Stimulated activated naive CD4-positive, alpha-beta T cell treated with Interleukin-2 at 50 U/mL for 16 hours (primary cell): ENCODE measurements around the gene ASAP3.
"Not testable (repeated sequence)": the region's sequence is repeated elsewhere in the genome, so short reads cannot be mapped to it uniquely, and the experiment has no call there.

Experiments used
- DNase-seq: peaks from one replicate; lab custom pipeline; 2025; lab: John Stamatoyannopoulos, UW

The ASAP3 gene

DNA sequence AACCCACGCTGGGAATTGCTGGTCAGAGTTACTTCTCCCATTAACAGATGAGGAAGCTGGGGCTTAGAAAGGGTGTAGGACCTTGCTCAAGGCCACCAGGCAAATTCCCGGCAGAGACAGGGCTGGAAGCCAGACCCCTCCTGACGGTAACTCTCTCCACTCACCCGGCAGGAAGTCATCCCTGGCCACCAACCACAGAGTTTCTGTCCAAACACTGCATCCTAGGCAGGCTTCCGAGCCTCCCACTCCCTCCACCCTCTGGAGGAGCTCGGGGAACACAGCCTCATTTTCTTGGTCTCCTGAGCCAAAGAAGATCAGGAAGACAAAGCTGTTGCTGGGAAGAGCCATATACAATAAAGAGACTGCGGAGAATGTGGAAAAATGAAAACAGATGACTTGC is 89.3 kb downstream of the ASAP3 start:
- no peak for DNase-seq

DNA sequence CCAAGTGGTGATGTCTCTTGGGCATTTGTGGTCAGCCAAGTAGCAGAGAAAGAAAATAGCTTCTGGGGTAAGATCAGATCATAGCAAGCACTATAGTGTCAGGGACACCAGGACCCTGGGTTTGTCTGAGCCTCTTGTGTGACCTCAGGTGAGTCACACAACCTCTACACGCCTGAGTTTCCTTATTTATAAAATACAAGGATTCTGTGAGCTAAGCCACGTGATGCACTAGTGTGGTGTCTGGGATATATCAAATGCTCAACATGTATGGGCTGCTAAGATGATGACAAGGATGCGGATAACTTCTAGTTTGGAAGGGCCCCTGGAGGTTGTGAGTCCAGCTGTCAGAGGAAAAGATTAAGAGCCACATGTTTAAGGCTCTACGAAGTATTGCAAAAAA is 89.8 kb downstream of the ASAP3 start:
- no peak for DNase-seq

DNA sequence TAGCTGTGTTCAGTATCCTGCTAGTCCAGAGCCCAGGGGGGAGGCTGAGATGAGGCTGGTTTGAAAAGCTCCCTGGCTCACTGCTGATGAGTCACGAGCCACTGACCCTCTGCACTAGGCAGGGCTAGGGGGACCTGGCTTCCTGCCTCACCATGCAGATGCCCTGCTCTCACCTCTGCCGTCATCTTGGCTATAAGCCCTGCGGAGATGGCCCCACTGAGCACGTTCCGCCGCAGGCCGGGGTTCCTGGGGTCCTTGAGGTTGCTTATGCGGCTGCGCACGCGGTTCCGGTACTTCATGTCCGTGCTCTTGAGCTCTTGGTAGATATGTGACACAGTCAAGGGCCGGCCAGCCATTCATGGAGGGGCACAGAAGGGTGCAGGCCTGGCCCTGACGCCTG is 90.3 kb downstream of the ASAP3 start:
- DNase-seq = no peak

DNA sequence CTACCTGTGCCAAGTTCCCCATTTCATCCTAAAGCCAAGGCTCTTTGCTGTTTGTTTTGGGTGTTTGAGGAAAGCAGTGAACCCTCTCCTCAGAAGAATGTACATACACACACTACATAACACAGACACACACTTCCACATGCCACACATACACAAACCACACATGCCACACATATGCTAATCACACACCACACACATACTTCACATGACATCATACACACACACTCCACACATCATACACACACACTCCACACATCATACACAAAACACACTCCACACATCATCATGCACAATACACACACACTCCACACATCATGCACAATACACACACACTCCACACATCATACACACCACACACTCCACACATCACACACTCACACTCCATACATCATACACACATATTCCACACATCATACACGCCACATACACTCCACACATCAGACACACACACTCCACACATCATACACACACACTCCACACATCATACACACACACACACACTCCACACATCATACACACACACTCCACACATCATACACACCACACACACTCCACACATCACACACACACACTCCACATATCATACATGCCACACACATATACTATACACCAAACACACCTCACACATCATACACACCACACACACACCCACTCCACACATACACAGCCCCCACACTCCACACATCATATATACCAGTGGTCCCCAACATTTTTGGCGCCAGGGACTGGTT is 91.7 kb downstream of the ASAP3 start:
- no peak for DNase-seq

DNA sequence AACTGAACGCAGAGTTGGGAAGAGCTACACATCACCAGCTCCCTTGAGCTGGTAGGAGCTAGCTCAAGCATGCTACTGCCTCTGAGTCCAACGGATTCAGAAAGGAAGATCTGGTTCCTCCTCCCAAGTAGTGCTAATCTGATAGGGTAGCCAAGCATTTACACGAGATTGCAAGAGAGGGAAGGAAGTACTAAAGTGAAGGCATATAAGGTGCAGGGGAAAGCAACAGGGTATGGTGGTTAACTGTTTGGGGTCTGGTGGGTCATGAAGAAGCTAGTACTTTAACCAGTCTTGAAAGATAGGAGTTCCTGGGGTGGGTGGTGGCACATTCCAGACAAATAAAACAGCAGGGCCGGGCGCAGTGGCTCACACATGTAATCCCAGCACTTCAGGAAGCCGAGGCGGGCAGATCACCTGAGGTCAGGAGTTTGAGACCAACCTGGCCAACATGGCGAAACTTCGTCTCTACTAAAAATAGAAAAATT is 94.1 kb downstream of the ASAP3 start:
- no peak for DNase-seq

DNA sequence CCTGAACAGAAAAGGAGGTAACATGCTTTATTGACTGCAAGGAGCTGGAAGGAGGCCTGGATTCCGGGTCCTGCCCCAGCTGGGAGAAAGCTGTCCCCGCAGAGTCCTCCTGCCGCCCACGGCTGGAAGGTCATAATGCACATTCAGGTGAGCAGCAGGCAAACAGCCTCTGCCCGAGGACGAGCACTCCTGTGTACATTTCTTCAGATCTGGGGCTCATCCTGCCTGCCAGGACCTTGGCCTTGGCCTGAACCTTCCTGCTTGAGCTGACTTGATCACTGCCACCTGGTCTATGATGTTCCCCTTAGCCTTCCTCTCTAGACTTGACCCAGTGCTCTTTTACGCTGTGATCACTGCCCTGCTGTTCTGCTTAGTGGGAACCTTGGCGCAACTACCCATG is 96.5 kb downstream of the ASAP3 start:
- DNase-seq = no peak

GRCh38 chr1:23385119-23385621 is 98.8 kb downstream of the ASAP3 start:
- DNase-seq = no peak

DNA sequence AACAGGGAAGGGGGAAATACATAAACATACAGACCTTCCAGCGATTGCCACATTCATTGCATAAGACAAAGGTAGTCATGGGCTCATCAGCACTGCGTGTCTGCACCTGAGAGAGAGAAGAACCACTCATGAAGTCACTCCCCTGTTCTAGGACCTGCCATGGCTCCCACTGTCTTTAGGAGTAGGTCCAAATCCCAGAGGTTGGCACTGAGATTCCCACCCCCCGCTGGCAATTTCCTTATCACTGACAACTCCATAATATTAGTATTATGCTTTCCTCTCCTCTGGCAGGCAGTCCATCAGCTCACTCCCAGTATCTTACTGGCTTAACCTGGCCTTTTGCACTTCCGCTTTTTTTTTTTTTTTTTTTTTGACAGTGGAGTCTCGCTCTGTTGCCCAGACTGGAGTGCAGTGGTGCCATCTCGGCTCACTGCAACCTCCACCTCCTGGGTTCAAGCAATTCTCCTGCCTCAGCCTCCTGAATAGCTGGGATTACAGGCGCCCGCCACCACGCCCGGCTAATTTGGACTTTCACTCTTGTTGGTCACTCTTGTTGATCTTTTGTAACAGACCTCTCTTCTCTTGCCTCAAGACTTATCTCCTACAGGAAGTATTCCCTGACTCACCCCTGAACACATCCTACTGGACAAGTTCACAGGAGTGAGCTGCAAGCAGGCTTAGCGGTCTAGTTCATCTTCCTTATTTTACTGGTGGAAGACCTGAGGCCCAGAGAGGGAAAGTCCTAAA is 99.5 kb downstream of the ASAP3 start:
- DNase-seq = no peak

DNA sequence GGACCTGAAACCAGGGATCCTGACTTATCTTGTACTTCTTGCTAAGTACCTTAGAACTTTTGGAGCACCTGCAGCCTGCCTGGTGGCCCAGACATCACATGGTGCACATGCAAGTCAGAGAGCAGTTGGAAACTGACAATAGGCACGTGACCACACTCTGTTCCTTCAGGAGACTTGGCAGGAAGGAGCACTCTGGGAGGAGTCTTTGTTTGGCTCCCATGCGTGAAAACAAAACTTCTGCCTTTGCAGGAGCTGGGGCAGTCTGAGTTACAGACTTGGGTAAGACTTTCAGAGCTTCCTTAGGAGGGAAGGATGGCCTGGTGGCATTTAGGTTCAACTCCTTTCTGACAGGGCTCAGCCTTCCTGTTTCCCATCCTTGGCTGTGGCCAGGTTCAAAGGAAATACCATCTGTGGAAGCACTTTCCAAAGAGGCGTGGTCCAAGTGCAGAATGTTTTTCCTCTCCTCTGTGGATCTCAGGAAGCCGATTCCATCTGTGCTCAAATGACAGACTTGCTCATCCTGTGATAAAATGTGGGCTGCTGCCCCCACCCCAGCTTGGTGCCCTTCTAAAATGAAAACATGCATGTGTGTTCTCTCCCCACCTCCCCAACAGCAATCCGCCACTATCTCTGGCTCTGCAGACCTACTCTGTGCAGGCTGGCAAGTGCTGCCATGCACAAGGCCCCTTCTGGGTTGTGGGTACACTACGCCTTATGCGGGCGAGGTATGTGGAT is 100.2 kb downstream of the ASAP3 start:
- DNase-seq = no peak

GRCh38 chr1:23381233-23381885 is 102.6 kb downstream of the ASAP3 start:
- no peak for DNase-seq

DNA sequence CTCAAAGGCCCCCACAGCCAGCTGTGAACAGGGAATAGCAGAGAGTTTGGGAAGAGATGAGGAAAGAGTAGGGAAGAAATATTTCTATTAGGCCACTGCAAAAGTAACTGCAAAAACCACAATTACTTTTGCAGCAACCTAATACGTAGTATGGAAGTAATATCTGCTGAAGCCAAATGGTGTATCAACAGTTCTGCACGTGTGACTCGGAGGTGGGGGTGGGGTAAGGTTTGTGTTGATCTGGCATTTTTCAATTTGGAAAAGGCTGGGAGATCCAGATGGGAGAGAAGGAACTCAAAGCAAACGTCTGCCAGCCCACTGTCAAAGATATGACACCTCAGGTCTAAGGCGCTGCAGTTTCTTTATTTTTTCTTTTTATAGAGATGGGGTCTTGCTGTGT is 103.3 kb downstream of the ASAP3 start:
- no peak for DNase-seq

DNA sequence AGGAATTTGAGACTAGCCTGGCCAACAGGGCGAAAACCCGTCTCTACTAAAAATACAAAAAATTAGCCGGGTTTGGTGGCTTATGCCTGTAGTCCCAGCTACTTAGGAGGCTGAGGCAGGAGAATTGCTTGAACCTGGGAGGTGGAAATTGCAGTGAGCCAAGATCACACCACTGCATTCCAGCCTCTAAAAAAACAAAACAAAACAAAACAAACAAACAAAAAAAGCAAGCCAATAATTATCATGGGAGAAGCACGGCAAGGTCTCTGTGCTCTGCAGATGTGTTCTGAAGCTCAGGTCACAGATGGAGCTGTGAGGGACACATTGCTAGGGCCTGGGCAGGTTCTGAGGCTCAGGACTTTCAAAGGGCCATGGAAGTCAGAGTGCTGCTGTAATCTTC is 103.7 kb downstream of the ASAP3 start:
- not testable (repeated sequence) for DNase-seq
